ENCODE data around the gene SAMD4B.
A peak's percentile ranks its signal among the peaks of the same experiment; 100 is the strongest.
"Not testable (repeated sequence)": the region's sequence is repeated elsewhere in the genome, so short reads cannot be mapped to it uniquely, and the experiment has no call there.

Gene SAMD4B, protein sequence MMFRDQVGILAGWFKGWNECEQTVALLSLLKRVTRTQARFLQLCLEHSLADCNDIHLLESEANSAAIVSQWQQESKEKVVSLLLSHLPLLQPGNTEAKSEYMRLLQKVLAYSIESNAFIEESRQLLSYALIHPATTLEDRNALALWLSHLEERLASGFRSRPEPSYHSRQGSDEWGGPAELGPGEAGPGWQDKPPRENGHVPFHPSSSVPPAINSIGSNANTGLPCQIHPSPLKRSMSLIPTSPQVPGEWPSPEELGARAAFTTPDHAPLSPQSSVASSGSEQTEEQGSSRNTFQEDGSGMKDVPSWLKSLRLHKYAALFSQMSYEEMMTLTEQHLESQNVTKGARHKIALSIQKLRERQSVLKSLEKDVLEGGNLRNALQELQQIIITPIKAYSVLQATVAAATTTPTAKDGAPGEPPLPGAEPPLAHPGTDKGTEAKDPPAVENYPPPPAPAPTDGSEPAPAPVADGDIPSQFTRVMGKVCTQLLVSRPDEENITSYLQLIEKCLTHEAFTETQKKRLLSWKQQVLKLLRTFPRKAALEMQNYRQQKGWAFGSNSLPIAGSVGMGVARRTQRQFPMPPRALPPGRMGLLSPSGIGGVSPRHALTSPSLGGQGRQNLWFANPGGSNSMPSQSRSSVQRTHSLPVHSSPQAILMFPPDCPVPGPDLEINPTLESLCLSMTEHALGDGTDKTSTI

GRCh38 chr19:39341719-39342604 lies at the start of gene SAMD4B:
SAMD4B (plus strand) TSS chr19:39342421; CDS start chr19:39356894, 14,473 bp downstream.
- DNase-seq: peak; percentile 95

- no peak for DNase-seq
Observed at GRCh38 chr19:39293394-39293793, 48.8 kb upstream of the SAMD4B start.

DNA sequence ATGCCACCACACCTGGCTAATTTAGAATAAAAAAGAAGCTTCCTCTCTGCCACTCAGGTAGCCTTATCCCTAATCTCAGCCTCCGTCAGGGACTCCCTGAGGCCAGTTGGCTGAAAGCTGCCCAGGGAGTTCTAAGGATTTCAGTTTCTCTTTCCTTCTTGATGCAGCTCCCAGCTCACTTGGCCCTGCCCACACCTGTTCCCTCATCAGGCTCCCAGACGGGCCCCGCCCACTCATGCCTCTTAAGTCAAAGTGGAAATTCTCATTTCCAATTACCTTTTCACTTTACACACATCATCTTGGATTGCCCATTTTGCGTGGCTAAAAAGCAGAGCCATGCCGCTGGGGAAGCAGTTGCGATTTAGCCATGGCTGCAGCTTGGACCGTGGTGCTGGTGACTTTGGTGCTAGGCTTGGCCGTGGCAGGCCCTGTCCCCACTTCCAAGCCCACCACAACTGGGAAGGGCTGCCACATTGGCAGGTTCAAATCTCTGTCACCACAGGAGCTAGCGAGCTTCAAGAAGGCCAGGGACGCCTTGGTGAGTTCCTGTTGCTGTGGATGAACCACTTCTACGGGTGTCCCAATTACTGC lies 46.1 kb upstream of the SAMD4B start, which contains the start of gene IFNL1:
TSS of gene IFNL1 (plus strand) at position 353 of the 591 bp plus-strand sequence. CDS start at position 368, 15 bp downstream.
- no peak for DNase-seq

GRCh38 chr19:39296906-39297305 lies 45.3 kb upstream of the SAMD4B start:
- no peak for DNase-seq

DNA sequence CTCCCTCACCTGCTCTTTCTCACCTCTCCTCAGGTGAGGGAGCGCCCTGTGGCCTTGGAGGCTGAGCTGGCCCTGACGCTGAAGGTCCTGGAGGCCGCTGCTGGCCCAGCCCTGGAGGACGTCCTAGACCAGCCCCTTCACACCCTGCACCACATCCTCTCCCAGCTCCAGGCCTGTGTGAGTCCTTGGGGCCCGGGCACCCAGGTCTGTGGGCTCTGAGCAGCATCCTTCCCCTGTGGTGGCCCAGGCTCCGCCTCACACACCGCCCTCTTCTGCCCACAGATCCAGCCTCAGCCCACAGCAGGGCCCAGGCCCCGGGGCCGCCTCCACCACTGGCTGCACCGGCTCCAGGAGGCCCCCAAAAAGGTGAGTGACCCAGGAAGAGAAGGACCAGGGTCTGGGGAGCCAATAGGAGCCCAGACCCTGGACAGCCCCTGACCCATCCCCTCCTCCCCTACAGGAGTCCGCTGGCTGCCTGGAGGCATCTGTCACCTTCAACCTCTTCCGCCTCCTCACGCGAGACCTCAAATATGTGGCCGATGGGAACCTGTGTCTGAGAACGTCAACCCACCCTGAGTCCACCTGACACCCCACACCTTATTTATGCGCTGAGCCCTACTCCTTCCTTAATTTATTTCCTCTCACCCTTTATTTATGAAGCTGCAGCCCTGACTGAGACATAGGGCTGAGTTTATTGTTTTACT lies 44.1 kb upstream of the SAMD4B start:
- no peak for DNase-seq

- DNase-seq: no peak
Observed at GRCh38 chr19:39299404-39299803, 42.8 kb upstream of the SAMD4B start.

DNA sequence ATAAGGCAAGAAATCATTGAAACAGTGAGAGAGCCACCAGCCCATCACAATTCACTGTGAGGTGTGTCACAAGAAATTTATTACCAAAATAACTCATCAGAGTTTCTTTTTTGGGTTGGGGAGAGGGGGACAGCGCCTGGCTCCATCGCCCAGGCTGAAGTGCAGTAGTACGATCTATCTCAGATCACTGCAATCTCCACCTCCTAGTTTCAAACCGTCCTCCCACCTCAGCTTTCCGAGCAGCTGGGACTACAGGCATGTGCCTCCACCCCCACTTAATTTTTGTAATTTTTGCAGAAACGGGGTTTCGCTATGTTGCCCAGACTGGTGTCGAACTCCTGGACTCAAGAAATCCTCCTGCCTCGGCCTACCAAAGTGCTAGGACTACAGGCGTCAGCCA lies 42.4 kb upstream of the SAMD4B start:
- no peak for DNase-seq

GRCh38 chr19:39301021-39301420 lies 41.2 kb upstream of the SAMD4B start:
- no peak for DNase-seq

DNA sequence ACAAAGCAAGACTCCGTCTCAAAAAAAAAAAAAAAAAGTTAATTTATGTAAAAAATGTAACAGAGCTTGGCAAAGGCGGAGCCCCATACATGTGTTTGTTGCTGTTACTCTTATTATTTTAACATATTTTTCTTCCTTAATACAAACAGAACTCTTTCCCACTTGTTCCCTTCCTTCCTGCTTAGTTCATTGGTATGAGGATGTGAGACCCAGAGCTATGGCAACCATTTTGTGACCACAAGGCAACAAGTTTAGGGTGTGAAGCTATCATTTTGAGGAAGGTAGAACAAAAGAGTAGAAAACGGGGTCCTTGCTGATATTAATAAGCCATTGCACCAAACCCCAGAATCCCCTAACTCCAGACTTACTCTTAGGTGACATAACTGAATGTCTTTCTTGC lies 40.7 kb upstream of the SAMD4B start:
- DNase-seq: no peak

DNA sequence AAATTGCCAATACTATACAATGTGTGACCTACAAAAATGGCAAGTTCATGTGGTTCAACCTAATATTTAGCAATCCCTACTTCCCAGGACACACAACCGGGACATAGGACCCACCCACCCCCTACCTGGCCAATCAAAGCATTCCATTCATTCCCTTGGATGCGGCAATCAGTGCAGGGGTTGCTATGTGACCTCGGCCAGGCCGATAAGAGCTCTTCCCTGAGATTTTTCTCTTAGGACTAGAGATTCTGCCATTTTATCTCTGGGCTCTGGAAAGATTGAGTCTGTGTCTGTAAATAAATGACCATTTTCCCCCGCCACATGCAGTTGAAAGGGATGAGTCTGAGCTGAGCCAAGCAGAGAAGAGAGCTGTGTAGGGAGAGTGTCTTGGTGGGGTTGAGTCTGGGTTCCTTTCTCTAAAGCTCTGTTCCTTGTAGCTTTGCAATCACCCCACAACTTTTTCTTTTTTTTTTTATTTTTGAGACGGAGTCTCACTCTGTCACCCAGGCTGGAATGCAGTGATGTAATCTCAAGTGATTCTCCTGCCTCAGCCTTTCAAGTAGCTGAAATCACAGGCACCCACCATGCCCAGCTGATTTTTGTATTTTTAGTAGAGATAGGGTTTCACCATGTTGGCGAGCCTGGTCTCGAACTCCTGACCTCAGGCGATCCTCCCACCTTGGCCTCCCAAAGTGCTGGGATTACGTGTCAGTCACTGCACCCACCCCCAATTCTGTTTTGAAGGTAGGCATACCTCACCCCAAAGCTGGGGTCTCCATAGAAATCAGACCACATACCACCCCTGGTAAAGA lies 38.6 kb upstream of the SAMD4B start:
- no peak for DNase-seq

DNA sequence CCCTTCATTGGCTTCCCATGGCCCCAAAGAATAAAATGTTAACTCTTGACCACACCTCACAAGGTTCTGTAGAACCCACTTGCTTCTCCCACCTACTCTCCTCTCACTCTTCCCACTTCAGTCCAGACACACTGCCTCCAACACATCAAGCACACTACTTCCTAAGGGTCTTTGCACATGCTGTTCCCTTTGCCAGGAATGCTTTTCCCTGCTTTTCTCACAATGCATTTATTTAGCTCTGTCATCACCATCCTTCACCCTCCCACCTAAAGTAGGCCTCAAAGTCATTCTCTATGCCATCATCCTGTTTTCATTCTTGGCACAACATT lies 38.1 kb upstream of the SAMD4B start:
- DNase-seq: no peak

DNA sequence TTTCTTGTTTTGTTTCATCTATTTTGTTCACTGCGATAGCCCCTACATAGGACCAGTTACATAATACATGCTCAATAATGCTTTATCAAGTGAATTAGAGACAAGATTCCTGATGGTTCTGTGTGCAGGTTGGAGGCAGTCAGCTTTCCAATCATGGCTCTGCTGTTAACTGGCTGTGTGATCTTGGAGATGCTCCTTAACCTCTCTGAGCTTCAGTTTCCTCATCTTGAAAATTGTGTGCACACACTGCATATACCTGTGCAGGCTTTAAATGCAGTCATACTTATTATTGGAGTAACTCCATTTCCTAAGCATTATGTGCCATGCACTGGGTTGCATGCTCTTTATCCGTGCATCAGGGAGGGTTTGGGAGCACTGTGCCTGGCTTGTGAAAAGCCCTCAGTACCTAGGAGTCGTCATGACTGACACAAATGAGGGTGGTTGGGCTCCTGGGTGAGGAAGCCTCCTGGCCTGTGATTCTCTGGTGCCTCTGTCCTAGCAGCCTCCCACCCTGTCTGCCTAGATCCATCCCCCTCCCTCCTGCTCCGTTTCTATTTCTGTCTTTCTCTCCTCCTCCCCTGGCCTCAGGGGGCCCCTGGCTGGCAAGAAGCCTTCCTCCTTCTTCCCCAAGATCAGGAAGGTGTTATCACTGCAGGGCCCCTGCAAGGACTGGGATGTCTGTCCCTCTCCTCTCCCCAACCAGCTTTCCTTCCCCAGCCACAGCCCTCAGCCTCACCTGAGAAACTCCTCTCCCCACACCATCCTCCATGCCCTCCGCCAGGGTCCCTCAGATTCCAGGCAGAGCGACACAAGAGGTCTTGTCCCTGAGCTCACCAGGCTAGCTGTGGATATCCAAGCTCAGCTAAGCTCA lies 37.3 kb upstream of the SAMD4B start:
- DNase-seq: no peak

- DNase-seq: no peak
Observed at GRCh38 chr19:39306075-39306474, 36.1 kb upstream of the SAMD4B start.

DNA sequence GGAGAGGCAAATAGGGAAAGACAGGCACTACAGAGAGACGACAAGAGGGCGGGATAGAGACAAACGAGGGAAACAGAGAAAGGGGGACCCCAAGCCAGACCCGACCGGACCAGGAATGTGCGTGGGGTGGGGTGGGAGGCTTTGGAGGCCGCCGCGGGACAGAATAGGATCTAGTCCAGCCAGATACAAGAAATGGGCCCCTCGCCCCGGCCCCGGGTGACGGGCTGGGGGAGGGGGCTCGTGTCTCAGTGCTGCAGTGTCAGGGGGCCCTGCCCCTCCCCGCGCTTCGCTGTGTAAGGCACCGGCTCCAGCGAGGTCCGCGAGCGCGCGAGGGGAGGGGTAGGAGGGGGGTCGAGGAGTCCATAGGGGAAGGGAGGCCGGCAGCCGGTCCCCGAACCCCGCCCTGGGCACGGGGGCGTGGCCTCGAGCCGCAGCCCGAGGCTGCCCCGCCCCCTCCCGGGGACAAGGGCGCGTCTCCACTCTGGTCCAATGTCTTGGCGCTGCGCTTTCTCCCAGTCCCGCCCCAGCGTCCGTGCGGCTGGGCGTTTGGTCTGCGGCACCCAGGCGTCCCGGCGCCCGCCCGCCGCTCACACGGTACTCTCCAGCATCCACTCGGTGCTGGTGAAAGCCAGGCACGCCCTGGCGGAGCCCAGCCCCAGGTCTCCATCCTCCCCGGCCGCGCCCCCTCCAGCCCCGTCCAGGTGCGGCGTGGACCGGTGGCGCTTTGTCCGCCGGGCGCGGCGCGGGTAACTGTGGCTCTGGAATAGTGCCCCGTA lies 35.0 kb upstream of the SAMD4B start:
- DNase-seq: peak; percentile 76

DNA sequence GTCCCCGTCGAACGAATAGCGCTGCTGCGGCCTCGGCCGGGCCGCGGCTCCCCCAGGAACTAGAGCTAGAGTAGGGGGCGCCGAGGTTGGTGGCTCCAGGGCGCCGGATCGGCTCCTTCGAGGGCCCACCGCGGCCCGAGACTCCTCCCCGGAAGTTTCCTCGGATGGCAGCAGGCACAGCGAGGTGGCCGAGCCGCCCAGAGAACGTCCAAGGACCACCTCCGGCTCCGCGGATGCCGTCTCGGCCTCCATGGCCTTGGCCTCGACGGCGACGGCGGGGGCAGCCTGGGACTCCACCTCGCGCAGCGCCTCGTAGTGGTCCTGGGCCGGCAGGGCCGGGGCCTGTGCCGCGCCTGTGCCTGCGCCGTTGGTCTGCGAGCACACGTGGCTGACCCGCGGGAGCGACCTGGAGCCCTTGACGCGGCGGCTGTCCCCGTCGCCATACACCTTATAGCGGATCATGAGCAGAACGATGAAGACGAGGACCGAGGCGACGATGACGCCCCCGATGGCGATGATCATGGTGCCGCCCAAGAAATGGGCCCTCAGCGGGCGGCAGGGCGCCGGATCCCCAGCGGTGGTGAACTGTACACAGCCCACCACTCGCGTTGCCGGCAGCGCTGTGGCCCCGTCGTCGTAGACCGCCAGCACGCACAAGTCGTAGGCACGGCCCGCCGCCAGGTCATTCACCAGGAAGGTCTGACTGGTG lies 34.2 kb upstream of the SAMD4B start:
- peak; percentile 57 for DNase-seq

- no peak for DNase-seq
Observed at GRCh38 chr19:39308531-39309304, 33.5 kb upstream of the SAMD4B start.

- not testable (repeated sequence) for DNase-seq
Observed at GRCh38 chr19:39309305-39309670, 32.9 kb upstream of the SAMD4B start.

All from retina (tissue), 1 donor.